RWPE1 (cell line): Measurements from ENCODE around the gene ATP5ME.
"Not testable (repeated sequence)": the region's sequence is repeated elsewhere in the genome, so short reads cannot be mapped to it uniquely, and the experiment has no call there.

ENCODE experiments used
- CTCF ChIA-PET: fragments of 350-600 bp; sonication (Branson Sonifier 250); formaldehyde crosslinking; extraction: SDS; loops from one replicate; lab custom pipeline; 2021; lab: Yijun Ruan, JAX
- POLR2A ChIA-PET: fragments of 400-600 bp; formaldehyde crosslinking; extraction: SDS; loops from one replicate; lab custom pipeline; 2020; ENCODE audit warnings: antibody characterized with exemption; ENCODE audit not compliant: low non-redundant PET; lab: Yijun Ruan, JAX
- DNase-seq: peaks from one replicate; pipeline ENCODE4 v3.0.0; 2012; ENCODE audit warnings: low spot score
- H3K27ac ChIP-seq: fragments of 450-650 bp; 2 replicates; pipeline ENCODE4 v1.5.1; 2017
- TF ChIP-seq, protein P1 (sequence below): fragments of 450-650 bp; conservative IDR thresholded peaks from 2 replicates; pipeline ENCODE4 v1.5.1; 2017; ENCODE audit warnings: low read depth, mild to moderate bottlenecking

ATP5ME gene

DNA sequence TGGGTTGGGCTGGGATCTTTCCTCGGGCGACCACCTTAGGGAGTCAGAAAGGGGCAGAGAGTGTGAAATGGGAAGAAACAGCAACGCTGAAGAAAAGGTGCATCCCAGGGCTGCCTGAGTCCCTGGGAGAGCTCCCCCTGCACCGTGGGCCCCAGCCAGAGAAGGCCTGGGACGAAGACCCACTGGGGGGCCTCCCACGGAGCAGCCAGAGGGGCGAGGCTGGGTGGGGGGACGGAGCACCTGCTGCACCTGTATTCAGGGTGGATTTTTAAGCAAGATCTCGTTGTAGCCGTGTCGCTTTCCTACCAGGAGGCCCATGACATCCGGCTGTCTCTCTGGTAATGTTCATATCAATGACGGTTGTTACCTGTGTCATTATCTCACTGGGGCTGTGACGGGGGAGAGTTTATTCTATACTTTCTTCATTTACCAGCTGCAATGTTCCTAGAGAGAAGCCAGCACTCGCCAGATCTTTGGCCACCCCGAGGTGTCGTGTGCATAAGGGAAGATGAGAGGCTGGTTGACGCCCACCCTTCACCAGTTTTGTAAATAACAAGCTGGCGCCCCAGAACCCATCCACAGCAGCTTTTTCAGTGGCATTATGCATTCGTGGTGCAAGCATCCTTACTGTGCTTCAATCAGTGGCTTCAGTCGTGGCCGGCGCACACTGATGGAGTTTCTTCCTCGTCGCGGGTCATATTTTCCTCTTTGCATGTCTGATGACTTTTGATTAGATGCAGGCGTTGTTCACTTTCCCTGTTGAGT, 25.9 kb upstream of the ATP5ME start:
- H3K27ac ChIP-seq, result peak overlapping the region; percentile 74
- TF ChIP-seq, protein P1, sequence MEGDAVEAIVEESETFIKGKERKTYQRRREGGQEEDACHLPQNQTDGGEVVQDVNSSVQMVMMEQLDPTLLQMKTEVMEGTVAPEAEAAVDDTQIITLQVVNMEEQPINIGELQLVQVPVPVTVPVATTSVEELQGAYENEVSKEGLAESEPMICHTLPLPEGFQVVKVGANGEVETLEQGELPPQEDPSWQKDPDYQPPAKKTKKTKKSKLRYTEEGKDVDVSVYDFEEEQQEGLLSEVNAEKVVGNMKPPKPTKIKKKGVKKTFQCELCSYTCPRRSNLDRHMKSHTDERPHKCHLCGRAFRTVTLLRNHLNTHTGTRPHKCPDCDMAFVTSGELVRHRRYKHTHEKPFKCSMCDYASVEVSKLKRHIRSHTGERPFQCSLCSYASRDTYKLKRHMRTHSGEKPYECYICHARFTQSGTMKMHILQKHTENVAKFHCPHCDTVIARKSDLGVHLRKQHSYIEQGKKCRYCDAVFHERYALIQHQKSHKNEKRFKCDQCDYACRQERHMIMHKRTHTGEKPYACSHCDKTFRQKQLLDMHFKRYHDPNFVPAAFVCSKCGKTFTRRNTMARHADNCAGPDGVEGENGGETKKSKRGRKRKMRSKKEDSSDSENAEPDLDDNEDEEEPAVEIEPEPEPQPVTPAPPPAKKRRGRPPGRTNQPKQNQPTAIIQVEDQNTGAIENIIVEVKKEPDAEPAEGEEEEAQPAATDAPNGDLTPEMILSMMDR, result no peak
- POLR2A ChIA-PET, result no interaction called here
- no peak for DNase-seq
- CTCF ChIA-PET, result interaction anchor here (1.4 kb wide), 1 partner anchor 16 kb away, joined by 3 read pairs; no protein-coding TSS in a partner anchor

DNA sequence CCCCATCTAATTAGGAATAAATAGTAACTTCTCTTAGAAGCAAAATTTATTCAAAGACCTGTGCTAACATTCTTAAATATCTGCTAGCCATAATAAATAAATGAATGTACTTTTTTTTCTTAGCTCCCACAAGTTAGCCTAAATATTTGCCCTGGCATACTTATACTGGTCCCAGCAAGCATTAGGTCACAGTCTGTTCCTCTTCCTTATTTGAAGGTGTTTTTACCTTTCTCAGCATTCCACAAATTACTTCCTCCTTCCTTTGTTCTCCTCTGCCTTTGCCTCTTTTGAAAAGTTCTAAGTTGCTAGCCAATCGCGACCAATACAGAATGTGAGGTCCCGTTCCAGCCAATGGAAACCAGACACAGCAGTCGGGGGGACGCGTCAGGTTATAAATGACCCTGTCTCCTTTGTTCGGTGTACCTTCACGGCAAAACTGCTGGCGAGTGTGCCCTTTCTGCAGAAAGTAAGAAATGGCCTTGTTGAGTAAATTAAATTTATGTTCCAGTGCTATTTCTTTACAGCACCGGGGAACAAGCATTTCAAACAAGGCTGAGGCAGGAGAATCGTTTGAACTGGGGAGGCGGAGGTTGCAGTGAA, 20.4 kb upstream of the ATP5ME start:
- CTCF ChIA-PET, DNase-seq, POLR2A ChIA-PET, H3K27ac ChIP-seq: not testable (repeated sequence)

DNA sequence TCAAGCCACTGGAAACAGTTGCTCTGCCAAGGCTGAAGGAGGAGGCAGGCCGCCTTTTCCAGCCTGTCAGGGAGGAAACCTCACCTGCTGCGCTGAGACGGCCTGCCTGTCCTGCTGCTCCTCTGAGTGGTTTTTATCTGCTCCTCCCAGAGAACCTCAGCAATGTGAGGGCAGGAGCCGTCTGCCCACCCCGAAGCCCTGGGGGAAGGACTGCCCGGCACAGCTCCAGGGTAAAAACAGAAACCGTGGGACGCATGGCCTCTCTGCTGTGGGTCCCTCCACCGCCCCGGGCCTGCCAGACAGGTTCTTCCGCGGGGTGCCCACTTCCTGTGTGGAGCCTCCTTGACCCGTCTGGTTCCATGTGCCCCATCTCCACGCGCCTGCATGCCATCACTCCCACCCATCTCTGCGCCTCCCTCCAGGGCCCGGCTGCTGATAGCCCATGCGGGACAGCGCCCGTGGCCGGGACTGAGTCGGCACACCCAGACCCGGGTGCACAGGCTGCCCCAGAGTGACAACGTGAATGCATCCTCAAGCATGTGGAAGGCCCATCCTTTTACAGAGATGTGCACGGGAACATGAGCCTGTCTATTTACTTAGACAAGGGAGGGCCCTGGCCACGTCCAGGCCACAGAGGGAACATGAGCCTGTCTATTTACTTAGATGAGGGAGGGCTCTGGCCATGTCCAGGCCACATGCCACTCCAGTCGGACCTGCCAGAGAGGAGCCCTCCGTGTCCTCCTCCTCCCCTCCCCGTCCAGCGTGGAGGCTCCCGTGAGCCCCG, 18.9 kb upstream of the ATP5ME start:
- TF ChIP-seq, protein P1, result no peak
- ChIA-PET POLR2A (no interaction called here), CTCF (no interaction called here)
- no peak for DNase-seq
- H3K27ac ChIP-seq, result no peak overlapping the region

DNA sequence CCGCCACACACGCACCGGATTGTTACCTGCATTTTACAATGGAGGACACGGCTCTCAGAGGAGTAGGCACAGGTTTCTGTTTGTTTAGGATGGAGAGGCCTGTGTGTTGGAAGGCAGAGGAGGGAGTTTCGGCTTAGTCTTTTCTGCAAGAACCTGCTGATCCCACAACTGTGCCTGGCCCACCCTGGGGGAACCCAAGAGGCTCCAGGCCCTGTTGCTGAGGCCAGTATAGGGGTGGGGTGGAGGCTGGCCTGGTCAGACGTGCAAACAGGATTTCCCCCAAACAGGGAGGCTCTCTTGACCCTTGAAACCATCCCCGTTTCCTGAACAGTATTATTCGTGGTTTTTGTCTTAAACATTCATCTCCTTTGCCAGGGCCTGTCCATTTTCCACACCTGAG, 15.6 kb upstream of the ATP5ME start:
- no peak overlapping the region for H3K27ac ChIP-seq
- POLR2A ChIA-PET, result no interaction called here
- CTCF ChIA-PET, result no interaction called here
- TF ChIP-seq, protein P1, result no peak
- no peak for DNase-seq

DNA sequence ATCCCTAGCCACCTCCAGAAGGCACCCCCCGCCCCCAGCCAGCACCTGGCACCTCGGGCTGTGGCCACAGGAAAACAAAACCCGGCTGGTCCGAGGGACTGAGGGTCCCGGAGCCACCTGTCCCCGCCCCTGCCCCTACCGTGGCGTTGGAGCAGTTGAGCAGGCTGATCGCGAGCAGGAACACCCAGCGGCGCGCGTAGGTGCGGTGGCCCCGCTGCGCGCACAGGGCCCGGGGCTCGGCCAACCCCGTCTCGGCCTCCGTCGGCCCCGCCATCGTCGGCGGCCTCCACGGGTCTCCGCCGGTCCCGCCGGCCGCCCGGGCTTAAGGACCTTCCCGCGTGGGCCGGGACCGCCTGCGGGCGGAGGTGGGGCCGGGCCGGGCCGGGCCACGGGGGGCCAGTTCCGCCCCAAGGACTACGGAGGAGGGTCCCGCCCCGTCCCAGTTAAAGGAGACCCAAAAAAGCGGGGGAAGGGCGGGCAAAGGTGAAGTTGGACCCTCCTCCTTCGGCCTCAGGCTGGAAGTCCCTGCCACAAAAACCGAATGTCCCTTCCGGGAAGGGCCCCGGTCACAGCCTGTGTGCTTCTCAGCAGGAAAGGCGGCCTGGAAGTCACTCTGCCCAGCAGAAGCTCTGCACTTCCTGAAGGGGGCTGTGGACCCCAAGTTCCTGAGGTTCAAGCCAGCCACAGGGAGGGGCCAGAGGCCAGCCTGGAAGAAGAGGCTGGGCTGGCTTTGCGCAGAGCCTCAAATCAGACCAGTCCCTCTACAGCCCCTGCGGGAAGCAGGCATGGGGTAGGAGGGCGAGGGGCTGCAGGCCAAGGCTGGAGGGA, 15.0 kb upstream of the ATP5ME start, which contains the start of gene SLC49A3:
Gene SLC49A3 (minus strand): TSS at position 298 of the 828 bp plus-strand sequence. CDS start 24 bp downstream, at position 274.
- DNase-seq, result no peak
- TF ChIP-seq, protein P1, result no peak
- peak within 1 kb of the TSS; percentile 77 for H3K27ac ChIP-seq
- CTCF ChIA-PET, result no interaction called here
- POLR2A ChIA-PET, result no interaction called here

DNA sequence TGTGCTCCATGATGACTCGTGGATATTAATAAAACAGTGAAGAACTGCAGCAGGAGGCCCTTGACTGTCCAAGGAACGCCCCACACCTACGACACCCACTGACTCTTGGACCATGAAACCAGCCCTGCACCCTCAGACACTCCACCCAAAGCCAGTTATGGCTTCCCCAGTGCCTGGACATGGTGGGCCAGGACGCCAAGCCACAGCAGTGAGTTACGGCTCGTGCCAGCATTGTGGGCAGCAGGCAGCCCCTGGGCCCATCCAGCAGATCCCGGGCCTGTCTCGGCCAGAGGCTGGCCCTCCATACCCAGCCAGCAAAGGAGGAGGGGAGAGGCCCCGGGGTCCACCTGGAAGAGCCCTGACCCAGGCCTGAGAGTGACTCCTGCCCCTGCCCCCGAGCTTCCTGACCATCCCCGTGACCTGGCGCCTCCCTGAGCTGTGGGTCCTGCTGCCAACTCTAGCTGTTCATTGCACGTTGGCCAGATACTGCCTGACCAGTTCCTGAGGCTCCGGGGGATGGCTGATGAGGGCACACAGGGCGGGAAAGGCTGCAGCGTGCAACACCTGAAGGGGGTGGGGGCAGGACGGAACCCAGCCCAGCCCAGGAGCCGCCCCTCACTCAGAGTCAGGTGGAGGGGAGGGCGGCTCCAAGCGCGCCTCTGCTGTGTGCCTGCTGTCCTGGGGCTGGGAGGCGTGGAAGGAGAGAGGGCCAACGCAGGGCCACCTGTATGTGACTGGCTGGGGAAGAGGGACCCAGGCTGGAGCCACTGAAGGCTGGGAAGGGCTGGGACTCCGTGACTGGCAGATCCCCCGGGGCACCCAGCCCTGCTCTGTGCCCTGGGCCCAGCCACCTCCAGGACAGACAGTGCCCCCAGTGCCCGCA, 14.1 kb upstream of the ATP5ME start:
- ChIA-PET CTCF (no interaction called here), POLR2A (no interaction called here)
- TF ChIP-seq, protein P1, result no peak
- peak overlapping the region; percentile 77 for H3K27ac ChIP-seq
- DNase-seq, result no peak
